Testis (tissue), 2 donors: ENCODE measurements around the gene TCF3.

Source experiments
- CTCF ChIP-seq, 3 experiments: fragments of 450-650 bp in 2 of 3; fragments of 200-600 bp in 1 of 3; sonication (generic) in 1 of 3; IDR thresholded peaks; one replicate each; pipeline ENCODE4 v1.5.1; 2016 to 2019; ENCODE audit warnings: antibody characterized with exemption in 3 of 3, mild to moderate bottlenecking in 2 of 3, moderate library complexity in 1 of 3
- POLR2A ChIP-seq: fragments of 450-650 bp; IDR thresholded peaks from one replicate; pipeline ENCODE4 v1.6.1; 2017; ENCODE audit warnings: antibody characterized with exemption, mild to moderate bottlenecking, moderate library complexity

- TF ChIP-seq CTCF (IDR thresholded peaks at IDR 0.05) (no peak), POLR2A (no peak)
Observed at GRCh38 chr19:1691589-1692290, 39.3 kb upstream of the TCF3 start.
